ENCODE measurements around the gene CDCP2. TPM values are rescaled to one million over a fixed set of nuclear protein-coding genes. Genes with fewer than 3 reads are reported as not detected.

CDCP2 gene
- total RNA-seq, 1 experiment from 2014 or later: not detected

DNA sequence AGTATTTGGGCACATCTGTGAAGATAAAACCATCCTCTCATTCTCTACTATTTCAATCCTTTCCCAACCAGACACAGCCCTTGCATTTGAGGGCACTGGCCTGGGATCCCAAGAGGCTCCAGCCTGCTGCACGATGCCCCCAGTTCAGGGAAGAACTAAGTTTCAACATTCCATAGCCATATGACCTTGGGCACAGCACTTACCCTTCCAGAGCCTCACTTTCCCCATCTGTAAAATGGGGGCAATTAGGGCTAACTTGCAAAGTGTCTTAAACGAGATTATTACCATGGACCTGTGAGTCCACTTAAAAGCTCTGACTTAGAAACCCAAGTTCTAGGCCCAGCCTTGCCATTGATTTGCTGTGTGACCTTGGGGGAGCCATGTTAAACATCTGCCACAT is 22.9 kb downstream of the CDCP2 start:
- Histone ChIP-seq H3K36me3 (ENCODE audit: low read depth, low read length) (no peaks in the 10 kb centered on the region), H3K4me1 (ENCODE audit: insufficient read depth, low read length) (no peaks in the 10 kb centered on the region), H3F3A (ENCODE audit: low read length, unreplicated experiment) (no peaks in the 10 kb centered on the region), H3K4me3 (ENCODE audit: low read length) (no peak overlapping the region), H3K9ac (ENCODE audit: low read length) (no peak overlapping the region), H3K27ac (ENCODE audit: low read length) (no peak overlapping the region), H2AFZ (ENCODE audit: low read length) (no peak overlapping the region), H3K79me2 (ENCODE audit: low read length) (no peaks in the 10 kb centered on the region), H3K27me3 (ENCODE audit: low read length) (no peaks in the 10 kb centered on the region), H3K9me3 (ENCODE audit: low read length) (no peaks in the 10 kb centered on the region), H4K20me1 (ENCODE audit: low read length) (no peaks in the 10 kb centered on the region), H3K4me2 (ENCODE audit: low read length) (no peak overlapping the region), H3K9me2 (replicated peaks; ENCODE audit: low read length) (no peaks in the 10 kb centered on the region)
- CTCF ChIA-PET: no interaction called here
- no peak for TF ChIP-seq EZH2 (IDR thresholded peaks at IDR 0.05; ENCODE audit: low read length, unreplicated experiment)
- TF ChIP-seq EZH2phosphoT487 (IDR thresholded peaks at IDR 0.05; ENCODE audit: borderline replicate concordance, low read length): no peak
- TF ChIP-seq, protein P1, sequence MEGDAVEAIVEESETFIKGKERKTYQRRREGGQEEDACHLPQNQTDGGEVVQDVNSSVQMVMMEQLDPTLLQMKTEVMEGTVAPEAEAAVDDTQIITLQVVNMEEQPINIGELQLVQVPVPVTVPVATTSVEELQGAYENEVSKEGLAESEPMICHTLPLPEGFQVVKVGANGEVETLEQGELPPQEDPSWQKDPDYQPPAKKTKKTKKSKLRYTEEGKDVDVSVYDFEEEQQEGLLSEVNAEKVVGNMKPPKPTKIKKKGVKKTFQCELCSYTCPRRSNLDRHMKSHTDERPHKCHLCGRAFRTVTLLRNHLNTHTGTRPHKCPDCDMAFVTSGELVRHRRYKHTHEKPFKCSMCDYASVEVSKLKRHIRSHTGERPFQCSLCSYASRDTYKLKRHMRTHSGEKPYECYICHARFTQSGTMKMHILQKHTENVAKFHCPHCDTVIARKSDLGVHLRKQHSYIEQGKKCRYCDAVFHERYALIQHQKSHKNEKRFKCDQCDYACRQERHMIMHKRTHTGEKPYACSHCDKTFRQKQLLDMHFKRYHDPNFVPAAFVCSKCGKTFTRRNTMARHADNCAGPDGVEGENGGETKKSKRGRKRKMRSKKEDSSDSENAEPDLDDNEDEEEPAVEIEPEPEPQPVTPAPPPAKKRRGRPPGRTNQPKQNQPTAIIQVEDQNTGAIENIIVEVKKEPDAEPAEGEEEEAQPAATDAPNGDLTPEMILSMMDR (conservative IDR thresholded peaks at IDR 0.05; ENCODE audit: low read depth, low read length): no peak
- no peak for DNase-seq
- no peak for ATAC-seq
- intact Hi-C loops (cut with micrococcal nuclease): no loop called here
- no TSS peak for BruUV-seq (replicated peaks)
- POLR2A ChIA-PET (ENCODE audit: unreplicated experiment): no interaction called here

GRCh38 chr1:54127594-54128300 is 25.1 kb downstream of the CDCP2 start:
- TF ChIP-seq, protein P1 (conservative IDR thresholded peaks at IDR 0.05; ENCODE audit: low read depth, low read length): no peak
- TF ChIP-seq EZH2 (IDR thresholded peaks at IDR 0.05; ENCODE audit: low read length, unreplicated experiment) (no peak), EZH2phosphoT487 (IDR thresholded peaks at IDR 0.05; ENCODE audit: borderline replicate concordance, low read length) (no peak)
- H3K79me2 ChIP-seq (ENCODE audit: low read length): no peaks in the 10 kb centered on the region
- intact Hi-C loops (cut with micrococcal nuclease): no loop called here
- DNase-seq (no peak), ATAC-seq (no peak)
- ChIA-PET POLR2A (ENCODE audit: unreplicated experiment) (no interaction called here), CTCF (no interaction called here)
- H3K4me3 ChIP-seq (ENCODE audit: low read length): no peak overlapping the region
- no peaks in the 10 kb centered on the region for H3F3A ChIP-seq (ENCODE audit: low read length, unreplicated experiment)
- no peak overlapping the region for H3K9ac ChIP-seq (ENCODE audit: low read length)
- BruUV-seq (replicated peaks): no TSS peak
- no peaks in the 10 kb centered on the region for H3K4me1 ChIP-seq (ENCODE audit: insufficient read depth, low read length)
- no peaks in the 10 kb centered on the region for H3K27me3 ChIP-seq (ENCODE audit: low read length)
- no peak overlapping the region for H3K4me2 ChIP-seq (ENCODE audit: low read length)
- H3K27ac ChIP-seq (ENCODE audit: low read length): no peak overlapping the region
- no peaks in the 10 kb centered on the region for H3K9me2 ChIP-seq (replicated peaks; ENCODE audit: low read length)
- H3K36me3 ChIP-seq (ENCODE audit: low read depth, low read length): no peaks in the 10 kb centered on the region
- no peak overlapping the region for H2AFZ ChIP-seq (ENCODE audit: low read length)
- H3K9me3 ChIP-seq (ENCODE audit: low read length): no peaks in the 10 kb centered on the region
- no peaks in the 10 kb centered on the region for H4K20me1 ChIP-seq (ENCODE audit: low read length)

- CTCF ChIA-PET: interaction anchor here (0.6 kb wide), 1 partner anchor 56 kb away, joined by 8 read pairs; no protein-coding TSS in a partner anchor
- H3K79me2 ChIP-seq (ENCODE audit: low read length): no peaks in the 10 kb centered on the region
- BruUV-seq (replicated peaks): no TSS peak
- H3K27ac ChIP-seq (ENCODE audit: low read length): no peak overlapping the region
- no peaks in the 10 kb centered on the region for H3K27me3 ChIP-seq (ENCODE audit: low read length)
- no peaks in the 10 kb centered on the region for H3K9me3 ChIP-seq (ENCODE audit: low read length)
- no peak overlapping the region for H2AFZ ChIP-seq (ENCODE audit: low read length)
- no peaks in the 10 kb centered on the region for H3F3A ChIP-seq (ENCODE audit: low read length, unreplicated experiment)
- H3K36me3 ChIP-seq (ENCODE audit: low read depth, low read length): no peaks in the 10 kb centered on the region
- no peaks in the 10 kb centered on the region for H4K20me1 ChIP-seq (ENCODE audit: low read length)
- H3K4me3 ChIP-seq (ENCODE audit: low read length): no peak overlapping the region
- TF ChIP-seq EZH2 (IDR thresholded peaks at IDR 0.05; ENCODE audit: low read length, unreplicated experiment) (no peak), EZH2phosphoT487 (IDR thresholded peaks at IDR 0.05; ENCODE audit: borderline replicate concordance, low read length) (no peak)
- TF ChIP-seq, protein P1 (conservative IDR thresholded peaks at IDR 0.05; ENCODE audit: low read depth, low read length): no peak
- POLR2A ChIA-PET (ENCODE audit: unreplicated experiment): no interaction called here
- intact Hi-C loops (cut with micrococcal nuclease): no loop called here
- no peak overlapping the region for H3K4me2 ChIP-seq (ENCODE audit: low read length)
- DNase-seq (no peak), ATAC-seq (no peak)
- no peak overlapping the region for H3K9ac ChIP-seq (ENCODE audit: low read length)
- peaks cover under 1% of the 10 kb centered on the region; the same call in 1 of the 2 replicates for H3K4me1 ChIP-seq (ENCODE audit: insufficient read depth, low read length)
- no peaks in the 10 kb centered on the region for H3K9me2 ChIP-seq (replicated peaks; ENCODE audit: low read length)
Measured at GRCh38 chr1:54126271-54126815, 26.5 kb downstream of the CDCP2 start.

All from PC-3 (cell line).